ENCODE results near the gene ADAT1. TPM values are rescaled to one million over a fixed set of nuclear protein-coding genes. Genes with fewer than 3 reads are reported as not detected.

The ADAT1 gene
- total RNA-seq, 3 donors from 2014 or later = 30.1 to 74.9 (median 62.3) TPM

GRCh38 chr16:75624921-75625334, 1.8 kb upstream of the ADAT1 start:
- Histone ChIP-seq H3K36me3 (peaks cover 12% of the 10 kb centered on the region), H3K27me3 (no peaks in the 10 kb centered on the region), H3K4me3 (no peak overlapping the region), H3K27ac (no peak overlapping the region), H3K4me1 (peaks cover 0 to 11% of the 10 kb centered on the region in 2 donors), H3K9me3 (no peaks in the 10 kb centered on the region)
- DNase-seq (ENCODE audit: low spot score in 2 of 2) = no peak
- TF ChIP-seq POLR2A (IDR thresholded peaks at IDR 0.05) (no peak), POLR2AphosphoS5 (IDR thresholded peaks at IDR 0.05) (no peak)
- TF ChIP-seq, protein P1, sequence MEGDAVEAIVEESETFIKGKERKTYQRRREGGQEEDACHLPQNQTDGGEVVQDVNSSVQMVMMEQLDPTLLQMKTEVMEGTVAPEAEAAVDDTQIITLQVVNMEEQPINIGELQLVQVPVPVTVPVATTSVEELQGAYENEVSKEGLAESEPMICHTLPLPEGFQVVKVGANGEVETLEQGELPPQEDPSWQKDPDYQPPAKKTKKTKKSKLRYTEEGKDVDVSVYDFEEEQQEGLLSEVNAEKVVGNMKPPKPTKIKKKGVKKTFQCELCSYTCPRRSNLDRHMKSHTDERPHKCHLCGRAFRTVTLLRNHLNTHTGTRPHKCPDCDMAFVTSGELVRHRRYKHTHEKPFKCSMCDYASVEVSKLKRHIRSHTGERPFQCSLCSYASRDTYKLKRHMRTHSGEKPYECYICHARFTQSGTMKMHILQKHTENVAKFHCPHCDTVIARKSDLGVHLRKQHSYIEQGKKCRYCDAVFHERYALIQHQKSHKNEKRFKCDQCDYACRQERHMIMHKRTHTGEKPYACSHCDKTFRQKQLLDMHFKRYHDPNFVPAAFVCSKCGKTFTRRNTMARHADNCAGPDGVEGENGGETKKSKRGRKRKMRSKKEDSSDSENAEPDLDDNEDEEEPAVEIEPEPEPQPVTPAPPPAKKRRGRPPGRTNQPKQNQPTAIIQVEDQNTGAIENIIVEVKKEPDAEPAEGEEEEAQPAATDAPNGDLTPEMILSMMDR (IDR thresholded peaks at IDR 0.05) = no peak
- intact Hi-C loops (cut with DNase I; ENCODE audit: low total_unique reads) = no loop called here

- TF ChIP-seq, protein P1 (IDR thresholded peaks at IDR 0.05) = no peak
- TF ChIP-seq POLR2A (IDR thresholded peaks at IDR 0.05) (no peak), POLR2AphosphoS5 (IDR thresholded peaks at IDR 0.05) (no peak)
- no peaks in the 10 kb centered on the region for H3K9me3 ChIP-seq
- H3K36me3 ChIP-seq = no peaks in the 10 kb centered on the region
- no peak overlapping the region for H3K4me3 ChIP-seq
- H3K27ac ChIP-seq = no peak overlapping the region
- DNase-seq (ENCODE audit: low spot score in 2 of 2) = no peak
- no peaks in the 10 kb centered on the region for H3K27me3 ChIP-seq
- intact Hi-C loops (cut with DNase I; ENCODE audit: low total_unique reads) = no loop called here
- peaks cover 0 to 11% of the 10 kb centered on the region in 2 donors for H3K4me1 ChIP-seq
These were observed 2.0 kb downstream of the ADAT1 start for GRCh38 chr16:75621170-75621477.

DNA sequence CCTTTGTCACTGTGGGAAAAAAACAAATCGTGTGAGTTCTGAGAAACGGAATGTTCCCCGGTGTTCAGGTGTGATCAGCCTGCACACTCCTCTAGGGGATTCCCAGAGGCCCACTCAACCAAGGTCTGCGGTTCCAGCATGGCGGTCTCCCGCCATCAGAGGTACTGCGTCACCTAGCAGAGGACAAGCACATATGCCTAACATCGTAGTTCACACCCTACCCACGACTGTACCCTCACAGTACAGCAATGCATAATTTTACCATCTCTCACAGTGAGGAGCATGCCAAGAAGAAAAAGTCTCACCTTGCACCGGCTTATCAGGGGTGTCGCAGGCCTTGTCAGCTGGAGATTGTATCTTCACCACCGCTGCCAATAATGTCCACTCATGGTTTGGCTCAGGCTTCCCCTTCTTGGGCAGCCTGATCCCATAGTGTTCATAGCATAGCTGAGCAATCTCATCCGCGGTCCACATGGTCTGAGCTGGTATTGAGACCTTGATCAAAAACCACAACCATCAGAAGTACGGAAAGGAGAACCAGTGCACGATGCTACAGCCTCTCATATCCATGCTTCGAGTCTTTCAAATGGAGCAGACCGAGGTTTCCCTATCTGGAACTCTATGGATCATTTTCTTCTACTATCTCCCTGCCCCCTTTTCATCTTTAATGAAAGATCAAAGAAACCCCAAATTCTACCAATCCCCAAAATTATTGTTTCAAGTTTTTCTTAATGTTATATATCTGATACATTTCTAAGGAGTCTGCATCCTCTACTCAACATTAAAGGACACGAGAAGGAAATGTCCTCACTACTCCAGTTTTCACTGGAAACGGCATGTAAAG, 2.5 kb downstream of the ADAT1 start:
- no peaks in the 10 kb centered on the region for H3K27me3 ChIP-seq
- H3K9me3 ChIP-seq = no peaks in the 10 kb centered on the region
- H3K4me3 ChIP-seq = no peak overlapping the region
- peaks cover 0 to 11% of the 10 kb centered on the region in 2 donors for H3K4me1 ChIP-seq
- no peaks in the 10 kb centered on the region for H3K36me3 ChIP-seq
- intact Hi-C loops (cut with DNase I; ENCODE audit: low total_unique reads) = no loop called here
- DNase-seq (ENCODE audit: low spot score in 2 of 2) = no peak
- H3K27ac ChIP-seq = no peak overlapping the region
- TF ChIP-seq, protein P1 (IDR thresholded peaks at IDR 0.05) = no peak
- TF ChIP-seq POLR2AphosphoS5 (IDR thresholded peaks at IDR 0.05) (no peak), POLR2A (IDR thresholded peaks at IDR 0.05) (no peak)

DNA sequence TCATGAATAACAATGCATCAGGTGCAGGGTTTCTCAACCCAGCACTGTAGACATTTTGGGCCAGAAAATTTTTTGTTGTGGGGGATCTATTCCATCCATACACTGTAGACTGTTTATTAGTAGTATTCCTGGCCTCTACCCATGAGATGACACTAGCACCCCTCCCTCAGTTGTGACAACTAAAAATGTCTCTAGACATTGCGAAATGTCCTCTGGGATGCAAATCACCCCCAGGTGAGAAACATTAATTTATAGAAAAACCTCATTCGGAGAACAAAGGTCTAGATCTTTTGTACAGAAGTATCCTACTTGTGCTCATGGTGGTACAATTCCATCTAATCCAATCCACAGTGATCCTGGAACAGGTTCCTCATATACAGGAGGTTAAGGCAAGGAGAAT, 4.3 kb downstream of the ADAT1 start:
- intact Hi-C loops (cut with DNase I; ENCODE audit: low total_unique reads) = no loop called here
- Histone ChIP-seq H3K9me3 (no peaks in the 10 kb centered on the region), H3K27ac (no peak overlapping the region), H3K4me1 (peaks cover 0 to 11% of the 10 kb centered on the region in 2 donors), H3K27me3 (no peaks in the 10 kb centered on the region), H3K36me3 (no peaks in the 10 kb centered on the region), H3K4me3 (no peak overlapping the region)
- DNase-seq (ENCODE audit: low spot score in 2 of 2) = no peak
- TF ChIP-seq POLR2AphosphoS5 (IDR thresholded peaks at IDR 0.05) (no peak), POLR2A (IDR thresholded peaks at IDR 0.05) (no peak)
- TF ChIP-seq, protein P1 (IDR thresholded peaks at IDR 0.05) = no peak

DNA sequence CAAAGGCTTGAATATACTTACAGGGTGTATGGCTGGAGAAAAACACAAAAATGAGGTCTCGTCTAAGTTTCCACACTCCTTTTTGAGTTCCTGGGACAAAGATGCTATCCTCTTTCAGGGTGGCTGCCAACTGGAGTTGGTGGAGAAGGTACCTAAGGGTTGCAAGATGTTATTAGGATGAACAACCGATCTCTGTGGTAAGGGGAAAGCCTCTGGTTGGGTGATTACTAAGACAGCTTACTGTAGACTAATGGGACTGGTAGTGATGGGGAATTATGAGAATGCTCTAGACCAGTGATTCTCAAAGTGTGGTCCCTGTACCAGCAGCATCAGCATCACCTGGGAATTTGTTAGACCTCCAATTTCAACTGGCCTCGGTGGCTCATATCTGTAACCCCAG, 6.0 kb downstream of the ADAT1 start:
- no peaks in the 10 kb centered on the region for H3K9me3 ChIP-seq
- no peak overlapping the region for H3K4me3 ChIP-seq
- H3K27me3 ChIP-seq = no peaks in the 10 kb centered on the region
- no peak for DNase-seq (ENCODE audit: low spot score in 2 of 2)
- TF ChIP-seq POLR2AphosphoS5 (IDR thresholded peaks at IDR 0.05) (no peak), POLR2A (IDR thresholded peaks at IDR 0.05) (no peak)
- TF ChIP-seq, protein P1 (IDR thresholded peaks at IDR 0.05) = no peak
- intact Hi-C loops (cut with DNase I; ENCODE audit: low total_unique reads) = no loop called here
- peaks cover 0 to 8% of the 10 kb centered on the region in 2 donors for H3K4me1 ChIP-seq
- peaks cover 3% of the 10 kb centered on the region for H3K36me3 ChIP-seq
- no peak overlapping the region for H3K27ac ChIP-seq

Data from breast epithelium (tissue), 4 donors.